Fibroblast of lung (primary cell): Measurements from ENCODE around the gene SH3GL1. TPM values are rescaled to one million over a fixed set of nuclear protein-coding genes. Genes with fewer than 3 reads are reported as not detected.
A peak's percentile ranks its signal among the peaks of the same experiment; 100 is the strongest.

Experiments used
- DNase-seq, 2 donors: peaks; one replicate each; pipeline versions ENCODE4 v3.0.0 to v3.0.0-alpha.2; 2010; ENCODE audit warnings: low read depth in 2 of 2
- H2AFZ ChIP-seq: 2 replicates; pipeline ENCODE4 v1.5.1; 2012; ENCODE audit warnings: low read length, control low read depth, inconsistent platforms
- H3K27ac ChIP-seq: 2 replicates; pipeline ENCODE4 v1.5.1; 2011; ENCODE audit warnings: low read length, control low read depth; ENCODE audit not compliant: insufficient read depth
- H3K27me3 ChIP-seq: 2 replicates; pipeline ENCODE4 v1.5.1; 2011; ENCODE audit warnings: mild to moderate bottlenecking, low read length; ENCODE audit not compliant: control insufficient read depth, insufficient read depth
- H3K36me3 ChIP-seq: 2 replicates; pipeline ENCODE4 v1.5.1; 2011; ENCODE audit warnings: low read length; ENCODE audit not compliant: control insufficient read depth, insufficient read depth
- H3K4me1 ChIP-seq: 2 replicates; pipeline ENCODE4 v1.5.1; 2011; ENCODE audit warnings: low read length; ENCODE audit not compliant: control insufficient read depth, insufficient read depth; ENCODE audit errors: extremely low read depth
- H3K4me2 ChIP-seq: 2 replicates; pipeline ENCODE4 v1.5.1; 2011; ENCODE audit warnings: low read length, control low read depth; ENCODE audit not compliant: insufficient read depth; ENCODE audit errors: extremely low read depth
- H3K4me3 ChIP-seq, 4 experiments: fragments of 200-600 bp in 1 of 4; sonication (generic) in 1 of 4; replicated peaks in 1 of 4; 2 replicates each; pipeline ENCODE4 v1.5.1; 2011 to 2016; ENCODE audit warnings: low read length in 4 of 4, low read depth in 3 of 4, mild to moderate bottlenecking in 3 of 4, control low read depth in 2 of 4, inconsistent platforms in 1 of 4, mixed read lengths in 1 of 4; ENCODE audit not compliant: insufficient read depth in 1 of 4; ENCODE audit errors: control extremely low read depth in 1 of 4
- H3K79me2 ChIP-seq: 2 replicates; pipeline ENCODE4 v1.5.1; 2012; ENCODE audit warnings: mild to moderate bottlenecking, low read length, inconsistent platforms; ENCODE audit not compliant: control insufficient read depth, insufficient read depth
- H3K9ac ChIP-seq: 2 replicates; pipeline ENCODE4 v1.5.1; 2011; ENCODE audit warnings: mild to moderate bottlenecking, low read length, control low read depth; ENCODE audit not compliant: insufficient read depth
- H3K9me3 ChIP-seq: 2 replicates; pipeline ENCODE4 v1.5.1; 2012; ENCODE audit warnings: low read depth, low read length; ENCODE audit not compliant: control insufficient read depth, insufficient read depth
- H4K20me1 ChIP-seq: 2 replicates; pipeline ENCODE4 v1.5.1; 2011; ENCODE audit warnings: low read length; ENCODE audit not compliant: control insufficient read depth, insufficient read depth; ENCODE audit errors: extremely low read depth
- CTCF ChIP-seq, 2 donors: IDR thresholded peaks in 1 of 2; conservative IDR thresholded peaks in 1 of 2; 1 replicate in 1 of 2; 2 replicates in 1 of 2; pipeline ENCODE4 v1.5.1; 2011 to 2012; ENCODE audit warnings: low read length in 2 of 2, control low read depth in 1 of 2, inconsistent platforms in 1 of 2, low read depth in 1 of 2, mild to moderate bottlenecking in 1 of 2
- EZH2 ChIP-seq: IDR thresholded peaks from 2 replicates; pipeline ENCODE4 v1.5.1; 2012; ENCODE audit warnings: low read length, control low read depth, mild to moderate bottlenecking; ENCODE audit errors: missing control alignments
- polyA plus RNA-seq, 2 donors: library from polyadenylated mRNA; depleted of rRNA in 1 of 2; stranded (reverse) in 1 of 2; unstranded in 1 of 2; fragments of >200 nt; gene quantifications; 2 replicates each; pipeline ENCODE4 v1.2.1, GENCODE V29; 2011 to 2012; ENCODE audit warnings: missing spikeins in 1 of 2
- total RNA-seq: library from RNA; depleted of rRNA; stranded (reverse); fragments of >200 nt; gene quantifications from 2 replicates; pipeline ENCODE4 v1.2.1, GENCODE V29; 2014

SH3GL1 gene
- total and polyA plus RNA-seq, 2 donors (not counting 1 experiment from before 2014, with no cell fraction given) = 23.9 to 44.9 TPM

GRCh38 chr19:4369109-4369887 is 31.0 kb downstream of the SH3GL1 start:
- Histone ChIP-seq H3K9ac (peak overlapping the region; percentile 8), H3K27ac (peak overlapping the region; percentile 52), H3K4me3 (no peak overlapping the region), H3K4me2 (peak overlapping the region; percentile 64), H3K9me3 (no peaks in the 10 kb centered on the region), H3K4me1 (peaks cover 32% of the 10 kb centered on the region), H3K27me3 (no peaks in the 10 kb centered on the region), H2AFZ (no peak overlapping the region), H3K79me2 (peaks cover 73% of the 10 kb centered on the region), H3K36me3 (peaks cover 30% of the 10 kb centered on the region), H4K20me1 (no peaks in the 10 kb centered on the region)
- TF ChIP-seq CTCF (conservative IDR thresholded peaks at IDR 0.05 in 1 of 2, IDR thresholded peaks at IDR 0.05 in 1 of 2; ENCODE audit: low read depth in 1 of 2, low read length in 2 of 2) (no peak), EZH2 (no peak)
- DNase-seq = peak in 1 of 2 donors; percentile 56

GRCh38 chr19:4368128-4368820 is 32.1 kb downstream of the SH3GL1 start:
- H3K36me3 ChIP-seq = peaks cover 35% of the 10 kb centered on the region
- H3K4me3 ChIP-seq = no peak overlapping the region
- no peaks in the 10 kb centered on the region for H3K9me3 ChIP-seq
- H3K27ac ChIP-seq = peak overlapping the region; percentile 52
- peaks cover 22% of the 10 kb centered on the region for H3K4me1 ChIP-seq
- peak in 1 of 2 donors; percentile 36 for DNase-seq
- no peak overlapping the region for H3K4me2 ChIP-seq
- peaks cover 67% of the 10 kb centered on the region for H3K79me2 ChIP-seq
- H4K20me1 ChIP-seq = no peaks in the 10 kb centered on the region
- H3K27me3 ChIP-seq = no peaks in the 10 kb centered on the region
- no peak overlapping the region for H2AFZ ChIP-seq
- TF ChIP-seq CTCF (conservative IDR thresholded peaks at IDR 0.05 in 1 of 2, IDR thresholded peaks at IDR 0.05 in 1 of 2; ENCODE audit: low read depth in 1 of 2, low read length in 2 of 2) = no peak
- no peak overlapping the region for H3K9ac ChIP-seq

GRCh38 chr19:4367781-4368127 is 32.6 kb downstream of the SH3GL1 start:
- Histone ChIP-seq H3K4me3 (no peak overlapping the region), H3K27ac (peak overlapping the region; percentile 52), H3K79me2 (peaks cover 62% of the 10 kb centered on the region), H3K27me3 (no peaks in the 10 kb centered on the region), H3K9ac (no peak overlapping the region), H3K9me3 (no peaks in the 10 kb centered on the region), H2AFZ (no peak overlapping the region), H3K4me2 (no peak overlapping the region), H4K20me1 (no peaks in the 10 kb centered on the region), H3K4me1 (peaks cover 17% of the 10 kb centered on the region), H3K36me3 (peaks cover 39% of the 10 kb centered on the region)
- DNase-seq = no peak
- no peak for TF ChIP-seq CTCF (conservative IDR thresholded peaks at IDR 0.05 in 1 of 2, IDR thresholded peaks at IDR 0.05 in 1 of 2; ENCODE audit: low read depth in 1 of 2, low read length in 2 of 2)
- TF ChIP-seq EZH2 = no peak
